ENCODE data around the gene ZNF749. TPM values are rescaled to one million over a fixed set of nuclear protein-coding genes. Genes with fewer than 3 reads are reported as not detected.
A peak's percentile ranks its signal among the peaks of the same experiment; 100 is the strongest.

The ZNF749 gene
- total and polyA plus RNA-seq, 10 of the 15 experiments (the other 5 are each of a cell fraction or from before 2014, with no cell fraction given), result 3.1 to 20.2 (median 13.7) TPM

- TF ChIP-seq, protein P1, sequence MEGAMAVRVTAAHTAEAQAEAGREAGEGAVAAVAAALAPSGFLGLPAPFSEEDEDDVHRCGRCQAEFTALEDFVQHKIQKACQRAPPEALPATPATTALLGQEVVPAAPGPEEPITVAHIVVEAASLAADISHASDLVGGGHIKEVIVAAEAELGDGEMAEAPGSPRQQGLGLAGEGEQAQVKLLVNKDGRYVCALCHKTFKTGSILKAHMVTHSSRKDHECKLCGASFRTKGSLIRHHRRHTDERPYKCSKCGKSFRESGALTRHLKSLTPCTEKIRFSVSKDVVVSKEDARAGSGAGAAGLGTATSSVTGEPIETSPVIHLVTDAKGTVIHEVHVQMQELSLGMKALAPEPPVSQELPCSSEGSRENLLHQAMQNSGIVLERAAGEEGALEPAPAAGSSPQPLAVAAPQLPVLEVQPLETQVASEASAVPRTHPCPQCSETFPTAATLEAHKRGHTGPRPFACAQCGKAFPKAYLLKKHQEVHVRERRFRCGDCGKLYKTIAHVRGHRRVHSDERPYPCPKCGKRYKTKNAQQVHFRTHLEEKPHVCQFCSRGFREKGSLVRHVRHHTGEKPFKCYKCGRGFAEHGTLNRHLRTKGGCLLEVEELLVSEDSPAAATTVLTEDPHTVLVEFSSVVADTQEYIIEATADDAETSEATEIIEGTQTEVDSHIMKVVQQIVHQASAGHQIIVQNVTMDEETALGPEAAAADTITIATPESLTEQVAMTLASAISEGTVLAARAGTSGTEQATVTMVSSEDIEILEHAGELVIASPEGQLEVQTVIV (IDR thresholded peaks at IDR 0.05; ENCODE audit: borderline replicate concordance, partially characterized antibody), result no peak
- no peak for TF ChIP-seq SUPT20H (IDR thresholded peaks at IDR 0.05; ENCODE audit: borderline replicate concordance, control insufficient read depth, low read depth, low read length)
- TF ChIP-seq ATF2 (IDR thresholded peaks at IDR 0.05; ENCODE audit: low read length), result peak; percentile 74; the same call in 1 of the 2 replicates
- no peak for TF ChIP-seq ZBED1 (IDR thresholded peaks at IDR 0.05; ENCODE audit: borderline replicate concordance)
- TF ChIP-seq, protein P2, sequence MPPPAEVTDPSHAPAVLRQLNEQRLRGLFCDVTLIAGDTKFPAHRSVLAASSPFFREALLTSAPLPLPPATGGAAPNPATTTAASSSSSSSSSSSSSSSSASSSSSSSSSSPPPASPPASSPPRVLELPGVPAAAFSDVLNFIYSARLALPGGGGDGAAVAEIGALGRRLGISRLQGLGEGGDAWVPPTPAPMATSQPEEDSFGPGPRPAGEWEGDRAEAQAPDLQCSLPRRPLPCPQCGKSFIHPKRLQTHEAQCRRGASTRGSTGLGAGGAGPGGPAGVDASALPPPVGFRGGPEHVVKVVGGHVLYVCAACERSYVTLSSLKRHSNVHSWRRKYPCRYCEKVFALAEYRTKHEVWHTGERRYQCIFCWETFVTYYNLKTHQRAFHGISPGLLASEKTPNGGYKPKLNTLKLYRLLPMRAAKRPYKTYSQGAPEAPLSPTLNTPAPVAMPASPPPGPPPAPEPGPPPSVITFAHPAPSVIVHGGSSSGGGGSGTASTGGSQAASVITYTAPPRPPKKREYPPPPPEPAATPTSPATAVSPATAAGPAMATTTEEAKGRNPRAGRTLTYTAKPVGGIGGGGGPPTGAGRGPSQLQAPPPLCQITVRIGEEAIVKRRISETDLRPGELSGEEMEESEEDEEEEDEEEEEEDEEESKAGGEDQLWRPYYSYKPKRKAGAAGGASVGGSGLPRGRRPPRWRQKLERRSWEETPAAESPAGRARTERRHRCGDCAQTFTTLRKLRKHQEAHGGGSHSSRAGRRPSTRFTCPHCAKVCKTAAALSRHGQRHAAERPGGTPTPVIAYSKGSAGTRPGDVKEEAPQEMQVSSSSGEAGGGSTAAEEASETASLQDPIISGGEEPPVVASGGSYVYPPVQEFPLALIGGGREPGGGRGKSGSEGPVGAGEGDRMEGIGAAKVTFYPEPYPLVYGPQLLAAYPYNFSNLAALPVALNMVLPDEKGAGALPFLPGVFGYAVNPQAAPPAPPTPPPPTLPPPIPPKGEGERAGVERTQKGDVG (CRISPR knock-in tag; IDR thresholded peaks at IDR 0.05), result no peak
- TF ChIP-seq FOXM1 (IDR thresholded peaks at IDR 0.05; ENCODE audit: low read depth, low read length), result no peak
- TF ChIP-seq POLR2AphosphoS5 (IDR thresholded peaks at IDR 0.05; ENCODE audit: low read length), result peak; percentile 71; the same call in 1 of the 2 replicates
- TF ChIP-seq, protein P3, sequence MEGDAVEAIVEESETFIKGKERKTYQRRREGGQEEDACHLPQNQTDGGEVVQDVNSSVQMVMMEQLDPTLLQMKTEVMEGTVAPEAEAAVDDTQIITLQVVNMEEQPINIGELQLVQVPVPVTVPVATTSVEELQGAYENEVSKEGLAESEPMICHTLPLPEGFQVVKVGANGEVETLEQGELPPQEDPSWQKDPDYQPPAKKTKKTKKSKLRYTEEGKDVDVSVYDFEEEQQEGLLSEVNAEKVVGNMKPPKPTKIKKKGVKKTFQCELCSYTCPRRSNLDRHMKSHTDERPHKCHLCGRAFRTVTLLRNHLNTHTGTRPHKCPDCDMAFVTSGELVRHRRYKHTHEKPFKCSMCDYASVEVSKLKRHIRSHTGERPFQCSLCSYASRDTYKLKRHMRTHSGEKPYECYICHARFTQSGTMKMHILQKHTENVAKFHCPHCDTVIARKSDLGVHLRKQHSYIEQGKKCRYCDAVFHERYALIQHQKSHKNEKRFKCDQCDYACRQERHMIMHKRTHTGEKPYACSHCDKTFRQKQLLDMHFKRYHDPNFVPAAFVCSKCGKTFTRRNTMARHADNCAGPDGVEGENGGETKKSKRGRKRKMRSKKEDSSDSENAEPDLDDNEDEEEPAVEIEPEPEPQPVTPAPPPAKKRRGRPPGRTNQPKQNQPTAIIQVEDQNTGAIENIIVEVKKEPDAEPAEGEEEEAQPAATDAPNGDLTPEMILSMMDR (IDR thresholded peaks at IDR 0.05 in 2 of 3, conservative IDR thresholded peaks at IDR 0.05 in 1 of 3; ENCODE audit: control insufficient read depth in 2 of 3, extremely low read depth in 1 of 3, insufficient read depth in 1 of 3, low read depth in 3 of 3, low read length in 3 of 3), result peak in 2 of 3 experiments; percentile 18 to 23; a peak in 2 of 6 replicates
- 0 out of 2 replicates have a peak, but pooled peaks have one; percentile 25 for TF ChIP-seq GATAD2B (conservative IDR thresholded peaks at IDR 0.05; ENCODE audit: low read depth)
- no peak for TF ChIP-seq FOXK2 (IDR thresholded peaks at IDR 0.05)
- peak; percentile 92 for TF ChIP-seq GABPA (IDR thresholded peaks at IDR 0.05; ENCODE audit: low read depth)
- TF ChIP-seq NFYA (IDR thresholded peaks at IDR 0.05; ENCODE audit: borderline replicate concordance, low read depth, low read length), result no peak
- TF ChIP-seq WRNIP1 (IDR thresholded peaks at IDR 0.05; ENCODE audit: borderline replicate concordance, low read depth, low read length), result no peak
- no peak for TF ChIP-seq CBX3 (IDR thresholded peaks at IDR 0.05; ENCODE audit: borderline replicate concordance, low read depth)
- peak; percentile 77 for TF ChIP-seq MXI1 (IDR thresholded peaks at IDR 0.05; ENCODE audit: low read depth, low read length)
- no peak for TF ChIP-seq STAT1 (conservative IDR thresholded peaks at IDR 0.05)
- TF ChIP-seq KAT2A (conservative IDR thresholded peaks at IDR 0.05; ENCODE audit: control insufficient read depth, low read depth, low read length), result no peak
- TF ChIP-seq YBX1 (IDR thresholded peaks at IDR 0.05), result no peak
- TF ChIP-seq HCFC1 (IDR thresholded peaks at IDR 0.05; ENCODE audit: low read length), result peak; percentile 95
- no peak for TF ChIP-seq SUZ12 (IDR thresholded peaks at IDR 0.05; ENCODE audit: unreplicated experiment)
Measured at GRCh38 chr19:57389730-57390598, 45.2 kb upstream of the ZNF749 start, which contains the start of gene ZNF548 (continued).

Measured in GM12878 (cell line).